ENCODE data around the gene CATSPER3. TPM values are rescaled to one million over a fixed set of nuclear protein-coding genes. Genes with fewer than 3 reads are reported as not detected.

The CATSPER3 gene
- total RNA-seq, 1 donor = 0.36 TPM

- Histone ChIP-seq H3K4me1 (ENCODE audit: insufficient read depth, low read length) (peaks cover 5% of the 10 kb centered on the region), H3K79me2 (ENCODE audit: insufficient read depth, low read length) (no peaks in the 10 kb centered on the region), H2AFZ (ENCODE audit: low read length) (no peak overlapping the region), H3K27ac (ENCODE audit: low read depth, low read length) (no peak overlapping the region), H3K4me2 (ENCODE audit: insufficient read depth, low read length) (no peak overlapping the region), H3K4me3 (ENCODE audit: insufficient read depth, low read length) (no peak overlapping the region), H3K27me3 (ENCODE audit: insufficient read depth, low read length) (no peaks in the 10 kb centered on the region), H4K20me1 (ENCODE audit: insufficient read depth, low read length) (no peaks in the 10 kb centered on the region), H3K36me3 (ENCODE audit: insufficient read depth, low read length) (no peaks in the 10 kb centered on the region), H3K9me3 (ENCODE audit: low read depth, low read length) (no peaks in the 10 kb centered on the region)
- no peak for TF ChIP-seq CTCF (IDR thresholded peaks at IDR 0.05; ENCODE audit: extremely low read depth, low read depth, low read length)
- DNase-seq (ENCODE audit: insufficient read length, low spot score, missing footprints) = peak; percentile 75
Measured at GRCh38 chr5:135012033-135012588, 44.4 kb downstream of the CATSPER3 start.

- H3K4me1 ChIP-seq (ENCODE audit: insufficient read depth, low read length) = peaks cover 5% of the 10 kb centered on the region
- no peak overlapping the region for H3K4me2 ChIP-seq (ENCODE audit: insufficient read depth, low read length)
- no peak overlapping the region for H3K27ac ChIP-seq (ENCODE audit: low read depth, low read length)
- peak; percentile 66 for DNase-seq (ENCODE audit: insufficient read length, low spot score, missing footprints)
- no peaks in the 10 kb centered on the region for H3K36me3 ChIP-seq (ENCODE audit: insufficient read depth, low read length)
- H3K4me3 ChIP-seq (ENCODE audit: insufficient read depth, low read length) = no peak overlapping the region
- no peak overlapping the region for H2AFZ ChIP-seq (ENCODE audit: low read length)
- no peaks in the 10 kb centered on the region for H3K9me3 ChIP-seq (ENCODE audit: low read depth, low read length)
- H3K27me3 ChIP-seq (ENCODE audit: insufficient read depth, low read length) = no peaks in the 10 kb centered on the region
- H4K20me1 ChIP-seq (ENCODE audit: insufficient read depth, low read length) = no peaks in the 10 kb centered on the region
- no peak for TF ChIP-seq CTCF (IDR thresholded peaks at IDR 0.05; ENCODE audit: extremely low read depth, low read depth, low read length)
- no peaks in the 10 kb centered on the region for H3K79me2 ChIP-seq (ENCODE audit: insufficient read depth, low read length)
Measured at GRCh38 chr5:135012951-135013391, 45.3 kb downstream of the CATSPER3 start.

GRCh38 chr5:135013445-135013844, 45.7 kb downstream of the CATSPER3 start:
- no peaks in the 10 kb centered on the region for H3K9me3 ChIP-seq (ENCODE audit: low read depth, low read length)
- H2AFZ ChIP-seq (ENCODE audit: low read length) = no peak overlapping the region
- peaks cover 5% of the 10 kb centered on the region for H3K4me1 ChIP-seq (ENCODE audit: insufficient read depth, low read length)
- no peak for TF ChIP-seq CTCF (IDR thresholded peaks at IDR 0.05; ENCODE audit: extremely low read depth, low read depth, low read length)
- no peak for DNase-seq (ENCODE audit: insufficient read length, low spot score, missing footprints)
- H3K27ac ChIP-seq (ENCODE audit: low read depth, low read length) = no peak overlapping the region
- no peaks in the 10 kb centered on the region for H3K27me3 ChIP-seq (ENCODE audit: insufficient read depth, low read length)
- H4K20me1 ChIP-seq (ENCODE audit: insufficient read depth, low read length) = no peaks in the 10 kb centered on the region
- no peak overlapping the region for H3K4me3 ChIP-seq (ENCODE audit: insufficient read depth, low read length)
- no peaks in the 10 kb centered on the region for H3K79me2 ChIP-seq (ENCODE audit: insufficient read depth, low read length)
- H3K36me3 ChIP-seq (ENCODE audit: insufficient read depth, low read length) = no peaks in the 10 kb centered on the region
- no peak overlapping the region for H3K4me2 ChIP-seq (ENCODE audit: insufficient read depth, low read length)

GRCh38 chr5:135013947-135014570, 46.4 kb downstream of the CATSPER3 start:
- TF ChIP-seq CTCF (IDR thresholded peaks at IDR 0.05; ENCODE audit: extremely low read depth, low read depth, low read length) = no peak
- Histone ChIP-seq H3K36me3 (ENCODE audit: insufficient read depth, low read length) (no peaks in the 10 kb centered on the region), H2AFZ (ENCODE audit: low read length) (no peak overlapping the region)

More at GRCh38 chr5:135013947-135014570, 46.4 kb downstream of the CATSPER3 start:
- Histone ChIP-seq H3K79me2 (ENCODE audit: insufficient read depth, low read length) (no peaks in the 10 kb centered on the region), H3K4me2 (ENCODE audit: insufficient read depth, low read length) (no peak overlapping the region), H4K20me1 (ENCODE audit: insufficient read depth, low read length) (no peaks in the 10 kb centered on the region), H3K27me3 (ENCODE audit: insufficient read depth, low read length) (no peaks in the 10 kb centered on the region), H3K27ac (ENCODE audit: low read depth, low read length) (no peak overlapping the region), H3K4me3 (ENCODE audit: insufficient read depth, low read length) (no peak overlapping the region), H3K9me3 (ENCODE audit: low read depth, low read length) (no peaks in the 10 kb centered on the region), H3K4me1 (ENCODE audit: insufficient read depth, low read length) (peaks cover 5% of the 10 kb centered on the region)
- DNase-seq (ENCODE audit: insufficient read length, low spot score, missing footprints) = peak; percentile 90
